AG04450 (cell line): ENCODE results near the gene RTKN. TPM values are rescaled to one million over a fixed set of nuclear protein-coding genes. Genes with fewer than 3 reads are reported as not detected.

Experiments used
- CTCF ChIA-PET: fragments of 300-600, 350-600 bp; formaldehyde crosslinking; extraction: SDS; loops from one replicate; lab custom pipeline; 2022; ENCODE audit warnings: antibody characterized with exemption, inconsistent platforms; lab: Charles Lee
- POLR2A ChIA-PET: fragments of 350-600 bp; formaldehyde crosslinking; extraction: SDS; loops from one replicate; lab custom pipeline; 2021; ENCODE audit warnings: antibody characterized with exemption, inconsistent platforms; lab: Yijun Ruan, JAX
- DNase-seq: peaks from one replicate; pipeline ENCODE4 v3.0.0-alpha.2; 2011; ENCODE audit warnings: low read depth, low spot score
- H3K27ac ChIP-seq: one replicate; pipeline ENCODE4 v1.5.1; 2012; ENCODE audit warnings: low read depth, low read length, control low read depth
- H3K27me3 ChIP-seq: one replicate; pipeline ENCODE4 v1.6.0; 2012; ENCODE audit warnings: low read length; ENCODE audit not compliant: control insufficient read depth, insufficient read depth
- H3K4me3 ChIP-seq: 2 replicates; pipeline ENCODE4 v1.5.1; 2011; ENCODE audit warnings: mild to moderate bottlenecking, low read depth, low read length, control low read depth
- H3K9me3 ChIP-seq: 2 replicates; pipeline ENCODE4 v1.5.1; 2012; ENCODE audit warnings: low read length; ENCODE audit not compliant: control insufficient read depth, insufficient read depth
- CTCF ChIP-seq: IDR thresholded peaks from 2 replicates; pipeline ENCODE4 v1.5.1; 2011; ENCODE audit warnings: low read depth, low read length, control low read depth, inconsistent platforms
- polyA plus RNA-seq: library from polyadenylated mRNA; depleted of rRNA; stranded (reverse); fragments of >200 nt; gene quantifications from 2 replicates; pipeline ENCODE4 v1.2.3, GENCODE V29; 2011

Gene RTKN
- polyA plus RNA-seq, 1 experiment = 12.7 TPM

GRCh38 chr2:74454654-74455511 is 13.1 kb upstream of the RTKN start, which contains the start of gene INO80B:
INO80B (plus strand) TSS chr2:74455087; CDS start chr2:74455117, 30 bp downstream.
- H3K4me3 ChIP-seq = peak within 1 kb of the TSS; percentile 90
- DNase-seq = peak; percentile 97
- no peaks in the 10 kb centered on the region for H3K27me3 ChIP-seq
- CTCF ChIA-PET = interaction anchor here (0.6 to 1.6 kb wide), 4 partner anchors 10 to 132 kb away, joined by 3 to 5 read pairs (median 3); partner anchors contain the start of gene MOGS
- POLR2A ChIA-PET = interaction anchor here (0.5 to 1.8 kb wide), 6 partner anchors 9 to 28 kb away, joined by 3 to 9 read pairs (median 5); partner anchors contain the start of genes MRPL53 and TTC31
- no peak for TF ChIP-seq CTCF
- H3K9me3 ChIP-seq = no peaks in the 10 kb centered on the region; the same call in 1 of the 2 replicates
- H3K27ac ChIP-seq = no peak within 1 kb of the TSS

- POLR2A ChIA-PET = no interaction called here
- no peak for TF ChIP-seq CTCF
- Histone ChIP-seq H3K9me3 (no peaks in the 10 kb centered on the region), H3K27me3 (no peaks in the 10 kb centered on the region), H3K27ac (no peak overlapping the region), H3K4me3 (no peak overlapping the region)
- DNase-seq = no peak
- CTCF ChIA-PET = interaction anchor here (1.2 kb wide), 1 partner anchor 14 kb away, joined by 3 read pairs; the partner anchor contains the start of gene MOGS
Measured at GRCh38 chr2:74450570-74451190, 8.9 kb upstream of the RTKN start.

- CTCF ChIA-PET = no interaction called here
- Histone ChIP-seq H3K9me3 (no peaks in the 10 kb centered on the region), H3K27ac (no peak overlapping the region), H3K27me3 (peaks cover 6% of the 10 kb centered on the region), H3K4me3 (no peak overlapping the region)
- POLR2A ChIA-PET = no interaction called here
- no peak for DNase-seq
- no peak for TF ChIP-seq CTCF
Measured at GRCh38 chr2:74448771-74449170, 7.0 kb upstream of the RTKN start.

GRCh38 chr2:74447230-74447999 is 5.7 kb upstream of the RTKN start:
- no peak for TF ChIP-seq CTCF
- Histone ChIP-seq H3K4me3 (no peak overlapping the region), H3K27me3 (peaks cover 6% of the 10 kb centered on the region), H3K9me3 (no peaks in the 10 kb centered on the region), H3K27ac (no peak overlapping the region)
- CTCF ChIA-PET = no interaction called here
- POLR2A ChIA-PET = no interaction called here
- DNase-seq = no peak
